PFSK-1 (cell line): ENCODE results near the gene RASAL2.

Source experiments
- FOXP2 ChIP-seq: optimal IDR thresholded peaks from 2 replicates; pipeline ENCODE3; 2011; ENCODE audit warnings: borderline replicate concordance, control low read depth, inconsistent platforms; ENCODE audit not compliant: insufficient read depth; ENCODE audit errors: extremely low read length, extremely low read depth
- POLR2AphosphoS5 ChIP-seq: IDR thresholded peaks from 2 replicates; pipeline ENCODE4 v1.6.1; 2012; ENCODE audit warnings: low read depth, mild to moderate bottlenecking, control low read depth, low read length, moderate library complexity
- SIN3A ChIP-seq: IDR thresholded peaks from 2 replicates; pipeline ENCODE4 v1.6.1; 2012; ENCODE audit warnings: mild to moderate bottlenecking, low read length, moderate library complexity, borderline replicate concordance; ENCODE audit not compliant: insufficient read depth
- TF ChIP-seq, protein P1 (sequence below), 2 experiments: IDR thresholded peaks; 2 replicates each; pipeline versions ENCODE4 v1.6.1 to v1.8.0; 2011 to 2012; ENCODE audit warnings: low read depth in 2 of 2, low read length in 2 of 2, control low read depth in 1 of 2, inconsistent platforms in 1 of 2, mild to moderate bottlenecking in 1 of 2, moderate library complexity in 1 of 2; ENCODE audit not compliant: insufficient read depth in 1 of 2

- TF ChIP-seq, protein P1, sequence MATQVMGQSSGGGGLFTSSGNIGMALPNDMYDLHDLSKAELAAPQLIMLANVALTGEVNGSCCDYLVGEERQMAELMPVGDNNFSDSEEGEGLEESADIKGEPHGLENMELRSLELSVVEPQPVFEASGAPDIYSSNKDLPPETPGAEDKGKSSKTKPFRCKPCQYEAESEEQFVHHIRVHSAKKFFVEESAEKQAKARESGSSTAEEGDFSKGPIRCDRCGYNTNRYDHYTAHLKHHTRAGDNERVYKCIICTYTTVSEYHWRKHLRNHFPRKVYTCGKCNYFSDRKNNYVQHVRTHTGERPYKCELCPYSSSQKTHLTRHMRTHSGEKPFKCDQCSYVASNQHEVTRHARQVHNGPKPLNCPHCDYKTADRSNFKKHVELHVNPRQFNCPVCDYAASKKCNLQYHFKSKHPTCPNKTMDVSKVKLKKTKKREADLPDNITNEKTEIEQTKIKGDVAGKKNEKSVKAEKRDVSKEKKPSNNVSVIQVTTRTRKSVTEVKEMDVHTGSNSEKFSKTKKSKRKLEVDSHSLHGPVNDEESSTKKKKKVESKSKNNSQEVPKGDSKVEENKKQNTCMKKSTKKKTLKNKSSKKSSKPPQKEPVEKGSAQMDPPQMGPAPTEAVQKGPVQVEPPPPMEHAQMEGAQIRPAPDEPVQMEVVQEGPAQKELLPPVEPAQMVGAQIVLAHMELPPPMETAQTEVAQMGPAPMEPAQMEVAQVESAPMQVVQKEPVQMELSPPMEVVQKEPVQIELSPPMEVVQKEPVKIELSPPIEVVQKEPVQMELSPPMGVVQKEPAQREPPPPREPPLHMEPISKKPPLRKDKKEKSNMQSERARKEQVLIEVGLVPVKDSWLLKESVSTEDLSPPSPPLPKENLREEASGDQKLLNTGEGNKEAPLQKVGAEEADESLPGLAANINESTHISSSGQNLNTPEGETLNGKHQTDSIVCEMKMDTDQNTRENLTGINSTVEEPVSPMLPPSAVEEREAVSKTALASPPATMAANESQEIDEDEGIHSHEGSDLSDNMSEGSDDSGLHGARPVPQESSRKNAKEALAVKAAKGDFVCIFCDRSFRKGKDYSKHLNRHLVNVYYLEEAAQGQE (IDR thresholded peaks at IDR 0.05; ENCODE audit: insufficient read depth in 1 of 2, low read depth in 2 of 2, low read length in 2 of 2): no peak
- TF ChIP-seq POLR2AphosphoS5 (no peak), SIN3A (no peak), FOXP2 (no peak)
Measured at GRCh38 chr1:178057141-178057765, 36.7 kb upstream of the RASAL2 start.
